Uterus (tissue), 2 donors: ENCODE measurements around the gene CMTM2.
A peak's percentile ranks its signal among the peaks of the same experiment; 100 is the strongest.

Experiments used
- CTCF ChIP-seq, 4 experiments: fragments of 200-600 bp in 2 of 4; fragments of 450-650 bp in 2 of 4; sonication (generic) in 2 of 4; IDR thresholded peaks; one replicate each; pipeline ENCODE4 v1.5.1; 2016 to 2019; ENCODE audit warnings: antibody characterized with exemption in 4 of 4, mild to moderate bottlenecking in 2 of 4, moderate library complexity in 1 of 4
- POLR2A ChIP-seq, 2 donors: fragments of 450-650 bp; IDR thresholded peaks; one replicate each; pipeline ENCODE4 v1.6.1; 2016; ENCODE audit warnings: antibody characterized with exemption in 2 of 2, mild to moderate bottlenecking in 1 of 2, moderate library complexity in 1 of 2

GRCh38 chr16:66608241-66609138, 29.2 kb downstream of the CMTM2 start:
- TF ChIP-seq CTCF (IDR thresholded peaks at IDR 0.05): peak; percentile 82 to 91 (median 84)
- TF ChIP-seq POLR2A (IDR thresholded peaks at IDR 0.05): no peak
